Loucy (cell line): ENCODE measurements around the gene CABCOCO1.

Source experiments
- CTCF ChIP-seq: fragments of 200-600 bp; sonication (generic); conservative IDR thresholded peaks from 2 replicates; pipeline ENCODE4 v1.5.1; 2014; ENCODE audit warnings: mild to moderate bottlenecking, antibody characterized with exemption, low read length
- EZH2phosphoT487 ChIP-seq: fragments of 200-600 bp; IDR thresholded peaks from 2 replicates; pipeline ENCODE4 v1.6.1; 2018; ENCODE audit warnings: antibody characterized with exemption, mild to moderate bottlenecking, moderate library complexity, borderline replicate concordance

DNA sequence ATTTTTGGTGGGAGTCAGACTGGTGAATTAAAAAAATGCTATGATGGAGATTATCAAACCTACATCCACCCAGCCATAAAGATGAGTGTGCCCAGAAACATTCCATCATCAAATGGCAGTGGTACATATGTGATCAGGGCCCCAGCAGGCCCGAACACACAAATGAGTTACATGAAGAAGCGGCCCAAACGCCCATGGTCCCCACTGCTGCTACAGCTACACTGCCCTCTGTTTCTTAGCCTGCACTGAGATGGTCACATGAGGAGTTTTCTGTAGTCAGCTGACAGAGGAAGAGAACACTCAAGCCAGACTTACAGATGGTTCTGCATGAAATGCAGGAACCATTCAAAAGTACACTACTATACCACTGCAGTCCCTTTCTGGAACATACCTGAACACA is 142.4 kb downstream of the CABCOCO1 start:
- TF ChIP-seq CTCF = no peak
- TF ChIP-seq EZH2phosphoT487 = no peak
